Nephron (organoid): ENCODE results near the gene BMP6.

Experiments
- H3K27ac Mint-ChIP-seq, 3 experiments: 2 replicates each; pipeline ENCODE4 v1.8.0; 2020; ENCODE audit warnings: mixed read lengths in 3 of 3, mild to moderate bottlenecking in 2 of 3, moderate library complexity in 1 of 3
- H3K27me3 Mint-ChIP-seq: 2 replicates; pipeline ENCODE4 v1.8.0; 2021; ENCODE audit warnings: low read depth, mild to moderate bottlenecking, moderate library complexity, mixed read lengths
- H3K36me3 Mint-ChIP-seq: 2 replicates; pipeline ENCODE4 v1.8.0; 2020; ENCODE audit warnings: low read depth, mixed read lengths
- H3K4me1 Mint-ChIP-seq: 2 replicates; pipeline ENCODE4 v1.8.0; 2020; ENCODE audit warnings: mixed read lengths
- H3K4me3 Mint-ChIP-seq, 3 experiments: 2 replicates each; pipeline ENCODE4 v1.8.0; 2020; ENCODE audit warnings: mild to moderate bottlenecking in 3 of 3, mixed read lengths in 3 of 3, moderate library complexity in 2 of 3
- H3K9me3 Mint-ChIP-seq: 2 replicates; pipeline ENCODE4 v1.8.0; 2020; ENCODE audit warnings: mixed read lengths
- TF ChIP-seq, protein P1 (sequence below), 3 experiments: fragments of 200-600 bp; sonication (generic); IDR thresholded peaks; one replicate each; pipeline ENCODE4 v1.5.0; 2021; ENCODE audit warnings: antibody characterized with exemption in 3 of 3; ENCODE audit not compliant: unreplicated experiment in 3 of 3

Gene BMP6

DNA sequence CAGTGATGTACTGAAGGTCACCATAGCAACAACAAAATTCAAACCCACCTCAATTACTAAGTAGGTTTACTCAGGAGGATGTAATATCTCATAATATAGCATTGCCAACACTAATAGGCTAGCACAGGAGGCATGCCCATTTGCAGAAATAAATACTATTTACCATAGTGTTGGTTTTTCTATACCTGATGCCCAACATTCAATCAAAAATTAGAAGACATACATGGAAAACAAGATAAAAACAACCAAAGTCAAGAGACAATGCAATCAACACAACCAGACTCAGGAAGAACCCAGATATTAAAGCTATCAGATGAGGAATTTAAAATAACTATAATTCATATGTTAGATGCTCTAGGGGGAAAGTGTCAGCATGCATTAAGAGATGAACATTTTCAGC is 199.0 kb downstream of the BMP6 start:
- Mint-ChIP-seq H3K4me3 (no peak overlapping the region), H3K27me3 (no peaks in the 10 kb centered on the region), H3K36me3 (peaks cover 5% of the 10 kb centered on the region), H3K27ac (no peak overlapping the region), H3K4me1 (no peaks in the 10 kb centered on the region), H3K9me3 (peaks cover 34% of the 10 kb centered on the region)
- TF ChIP-seq, protein P1, sequence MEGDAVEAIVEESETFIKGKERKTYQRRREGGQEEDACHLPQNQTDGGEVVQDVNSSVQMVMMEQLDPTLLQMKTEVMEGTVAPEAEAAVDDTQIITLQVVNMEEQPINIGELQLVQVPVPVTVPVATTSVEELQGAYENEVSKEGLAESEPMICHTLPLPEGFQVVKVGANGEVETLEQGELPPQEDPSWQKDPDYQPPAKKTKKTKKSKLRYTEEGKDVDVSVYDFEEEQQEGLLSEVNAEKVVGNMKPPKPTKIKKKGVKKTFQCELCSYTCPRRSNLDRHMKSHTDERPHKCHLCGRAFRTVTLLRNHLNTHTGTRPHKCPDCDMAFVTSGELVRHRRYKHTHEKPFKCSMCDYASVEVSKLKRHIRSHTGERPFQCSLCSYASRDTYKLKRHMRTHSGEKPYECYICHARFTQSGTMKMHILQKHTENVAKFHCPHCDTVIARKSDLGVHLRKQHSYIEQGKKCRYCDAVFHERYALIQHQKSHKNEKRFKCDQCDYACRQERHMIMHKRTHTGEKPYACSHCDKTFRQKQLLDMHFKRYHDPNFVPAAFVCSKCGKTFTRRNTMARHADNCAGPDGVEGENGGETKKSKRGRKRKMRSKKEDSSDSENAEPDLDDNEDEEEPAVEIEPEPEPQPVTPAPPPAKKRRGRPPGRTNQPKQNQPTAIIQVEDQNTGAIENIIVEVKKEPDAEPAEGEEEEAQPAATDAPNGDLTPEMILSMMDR (IDR thresholded peaks at IDR 0.05; ENCODE audit: unreplicated experiment in 3 of 3), result no peak
